Measurements from ENCODE around the gene EGFR.

- TF ChIP-seq CTCF (conservative IDR thresholded peaks at IDR 0.05) (no peak), ZFX (IDR thresholded peaks at IDR 0.05) (no peak)
These were observed 232.5 kb downstream of the EGFR start for GRCh38 chr7:55251313-55251712.

All from C4-2B (cell line).